ENCODE measurements around the gene ABCD4.
"Not testable (repeated sequence)": the region's sequence is repeated elsewhere in the genome, so short reads cannot be mapped to it uniquely, and the experiment has no call there.

ABCD4 gene

DNA sequence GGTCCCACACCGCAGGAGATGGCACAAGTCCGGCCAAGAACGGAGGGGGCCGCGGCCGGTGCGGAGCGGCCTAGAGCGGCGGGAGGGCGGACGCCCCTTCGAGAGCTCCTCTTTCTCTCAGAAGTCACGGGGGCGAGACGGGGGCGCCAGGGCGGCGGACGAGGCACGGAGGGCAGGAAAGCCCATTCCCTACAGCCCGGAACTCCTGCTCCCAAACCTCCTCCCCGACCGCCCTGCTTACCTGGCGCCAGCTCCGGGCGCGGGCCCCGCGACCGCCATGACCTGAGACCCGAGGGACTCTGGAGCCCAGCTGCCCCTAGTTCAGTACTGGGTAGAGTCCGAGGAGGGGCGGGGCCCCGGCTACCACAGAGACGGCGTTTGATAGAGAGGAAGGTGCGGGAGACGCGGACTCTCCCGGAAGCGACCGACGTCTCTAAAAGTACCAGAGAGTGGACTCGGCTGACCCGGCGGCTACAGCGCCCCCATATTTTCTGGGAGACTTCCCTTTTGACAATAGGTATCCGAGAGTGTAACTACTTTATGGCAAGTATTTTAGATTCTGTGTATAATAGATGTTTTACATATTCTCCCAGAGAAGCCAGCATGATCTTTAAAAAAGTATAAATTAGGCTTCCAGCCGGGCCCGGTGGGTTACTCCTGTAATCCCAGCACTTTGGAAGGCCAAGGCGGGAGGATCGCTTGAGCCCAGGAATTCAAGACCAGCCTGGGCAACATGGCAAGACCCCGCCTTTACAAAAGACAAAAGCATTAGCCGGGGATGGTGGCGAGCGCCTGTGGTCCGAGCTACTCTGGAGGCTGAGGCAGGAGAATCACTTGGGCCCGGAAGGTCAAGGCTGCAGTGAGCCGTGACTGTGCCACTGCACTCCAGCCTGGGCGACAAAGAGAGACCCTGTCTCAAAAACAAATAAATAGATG is at the start of gene ABCD4:
TSS of gene ABCD4 (minus strand) at position 301 of the 936 bp plus-strand sequence. CDS start at position 279, 22 bp downstream.
- peak; percentile 69 for DNase-seq (ENCODE audit: low spot score)

DNA sequence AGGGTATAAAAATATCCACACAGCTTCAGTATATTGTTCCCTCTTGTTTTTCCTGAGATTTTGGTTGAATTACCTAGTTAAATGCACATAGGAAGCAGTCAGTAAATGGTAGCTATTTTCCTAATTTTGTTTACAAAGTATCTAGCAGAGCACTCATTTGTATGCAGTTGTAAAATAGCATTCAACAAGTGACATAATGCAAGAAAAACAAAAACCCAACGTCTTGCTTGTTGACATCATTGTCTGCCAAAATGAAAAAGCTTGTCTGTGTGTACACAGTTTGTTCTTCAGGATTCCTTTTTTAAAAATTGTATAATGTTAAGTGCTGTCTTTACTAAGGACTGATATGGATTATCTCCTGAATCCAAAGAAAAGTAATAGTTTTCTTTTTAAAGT is 48.2 kb upstream of the ABCD4 start:
- DNase-seq (ENCODE audit: low spot score), result no peak

DNA sequence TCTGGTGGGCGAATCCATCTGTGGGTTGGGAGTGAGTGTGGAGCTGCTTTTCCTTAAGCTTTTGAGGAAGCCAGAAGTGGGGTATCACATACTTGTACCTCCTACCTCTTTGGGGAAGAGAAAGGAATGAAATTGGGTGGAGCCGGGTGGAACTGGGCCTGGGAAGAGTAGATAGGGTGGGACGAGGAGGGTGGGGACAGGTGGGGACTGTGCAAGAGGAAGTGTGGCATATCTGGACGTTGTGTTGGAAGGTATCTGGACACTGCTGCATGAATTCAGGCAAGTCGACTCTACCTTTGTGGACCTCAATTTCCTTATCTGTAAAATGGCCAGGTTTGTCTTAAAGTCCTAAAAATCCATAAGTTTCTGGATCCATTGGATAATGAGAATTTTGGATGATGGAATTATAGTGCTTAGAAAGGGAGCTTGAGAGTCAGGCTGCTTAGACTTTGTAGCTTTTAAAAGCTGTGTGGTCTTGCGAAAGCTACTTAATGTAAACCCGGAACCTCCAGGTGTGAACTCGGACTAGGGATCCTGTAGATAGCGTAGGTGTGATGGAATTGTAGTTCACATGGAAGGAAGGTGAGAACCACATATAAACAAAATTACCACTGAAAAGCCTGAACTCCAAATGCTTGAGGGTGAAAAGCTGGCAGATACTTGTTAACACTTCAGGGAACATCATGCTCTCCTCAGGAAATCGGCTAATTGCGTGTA is 47.6 kb upstream of the ABCD4 start:
- no peak for DNase-seq (ENCODE audit: low spot score)

DNA sequence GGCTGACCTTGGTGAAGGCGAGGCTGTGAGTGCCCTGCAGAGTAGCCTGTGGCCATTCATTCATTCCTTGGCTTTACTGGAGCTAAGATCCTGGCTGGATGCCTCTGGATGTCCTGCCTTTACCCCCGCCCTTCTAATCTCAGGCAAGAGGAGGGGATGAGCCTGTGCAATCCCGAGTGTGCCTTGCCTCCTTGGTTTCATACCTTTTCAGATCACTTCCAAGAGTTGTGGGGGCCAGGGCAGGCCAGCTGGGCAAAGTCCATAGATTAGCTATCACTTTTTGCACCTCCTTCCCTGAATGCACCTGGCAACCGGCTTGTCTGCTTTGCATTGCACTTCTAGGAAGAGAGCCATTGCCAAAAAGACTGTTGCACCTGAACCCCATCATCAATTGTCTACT is 47.0 kb upstream of the ABCD4 start:
- no peak for DNase-seq (ENCODE audit: low spot score)

DNA sequence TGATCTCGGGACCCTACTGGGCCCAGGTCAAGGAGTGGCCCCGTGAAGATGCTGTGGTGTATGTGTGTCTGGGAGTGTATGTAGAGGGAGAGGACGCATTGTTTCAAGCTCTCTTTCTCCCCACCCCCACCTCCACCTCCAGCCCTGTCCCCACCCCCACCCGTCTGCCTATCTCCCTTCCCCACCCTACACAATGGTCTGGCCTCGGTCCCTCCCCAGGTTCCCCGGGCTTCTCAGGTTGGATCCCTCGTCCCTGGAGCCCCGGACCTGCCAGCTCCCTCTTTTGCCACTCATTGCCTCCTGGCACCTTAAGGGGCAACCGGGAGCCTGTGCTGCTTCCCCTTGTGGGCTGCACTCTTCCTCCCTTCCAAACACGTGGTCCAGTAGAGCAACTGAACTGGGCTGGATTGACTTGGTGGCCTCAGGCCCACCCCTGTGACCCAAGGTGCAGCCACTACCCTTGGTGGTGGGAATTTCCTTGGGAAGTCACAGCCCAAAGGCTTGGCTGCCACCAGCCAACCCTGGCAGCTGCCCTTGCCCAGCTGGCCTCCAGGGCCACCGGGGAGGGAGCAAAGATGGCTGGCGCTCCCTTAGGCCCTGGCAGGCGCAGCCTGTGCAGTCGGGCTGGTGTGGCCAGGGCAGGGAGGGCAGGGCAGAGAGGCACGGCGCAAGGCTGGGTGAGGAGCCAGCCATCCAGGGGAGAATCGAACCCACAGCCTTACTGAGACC is 46.2 kb upstream of the ABCD4 start:
- DNase-seq (ENCODE audit: low spot score), result no peak

DNA sequence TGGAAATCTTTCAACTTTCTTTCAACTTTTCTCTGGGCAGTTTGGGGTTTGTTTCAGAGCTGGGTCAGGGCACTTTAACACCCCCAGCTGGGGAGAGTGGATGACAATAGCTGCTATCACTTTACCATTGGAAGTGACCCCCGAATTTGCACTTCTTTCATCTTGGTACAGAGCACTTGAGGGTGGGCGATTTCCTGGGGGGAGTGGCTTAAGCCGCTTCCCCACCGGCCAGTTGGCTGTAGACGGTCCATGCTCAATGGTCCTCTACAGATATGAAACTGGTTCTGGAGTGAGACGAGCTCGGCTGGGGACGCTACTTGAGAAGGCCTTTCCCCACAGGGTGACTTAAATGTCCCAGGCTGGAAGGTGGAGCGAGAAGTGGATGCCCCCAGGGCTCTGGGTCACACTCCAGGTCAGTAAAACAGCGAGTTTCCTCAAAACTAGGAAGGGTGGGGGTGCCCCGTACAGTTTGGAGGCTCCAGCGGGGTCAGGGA is 45.6 kb upstream of the ABCD4 start, which contains the start of gene VRTN:
TSS of gene VRTN (plus strand) at position 231 of the 494 bp plus-strand sequence. CDS start 8,313 bp downstream, outside the sequence.
- no peak for DNase-seq (ENCODE audit: low spot score)

DNA sequence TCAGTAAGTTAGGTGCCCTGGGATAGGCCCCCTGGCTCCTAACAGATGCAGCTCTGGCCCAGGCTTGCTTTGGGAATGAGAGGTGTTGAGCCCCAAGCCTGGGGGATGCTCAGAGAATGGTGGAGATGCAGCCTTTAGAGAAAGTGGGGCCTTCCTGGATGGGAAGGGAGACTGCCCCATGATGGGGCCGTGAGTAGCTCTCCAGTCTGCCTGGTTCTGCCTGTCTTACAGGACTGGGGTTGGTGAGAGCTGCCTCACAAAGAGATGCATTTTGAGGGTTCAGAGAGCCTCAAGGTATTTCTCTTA is 45.0 kb upstream of the ABCD4 start:
- no peak for DNase-seq (ENCODE audit: low spot score)

DNA sequence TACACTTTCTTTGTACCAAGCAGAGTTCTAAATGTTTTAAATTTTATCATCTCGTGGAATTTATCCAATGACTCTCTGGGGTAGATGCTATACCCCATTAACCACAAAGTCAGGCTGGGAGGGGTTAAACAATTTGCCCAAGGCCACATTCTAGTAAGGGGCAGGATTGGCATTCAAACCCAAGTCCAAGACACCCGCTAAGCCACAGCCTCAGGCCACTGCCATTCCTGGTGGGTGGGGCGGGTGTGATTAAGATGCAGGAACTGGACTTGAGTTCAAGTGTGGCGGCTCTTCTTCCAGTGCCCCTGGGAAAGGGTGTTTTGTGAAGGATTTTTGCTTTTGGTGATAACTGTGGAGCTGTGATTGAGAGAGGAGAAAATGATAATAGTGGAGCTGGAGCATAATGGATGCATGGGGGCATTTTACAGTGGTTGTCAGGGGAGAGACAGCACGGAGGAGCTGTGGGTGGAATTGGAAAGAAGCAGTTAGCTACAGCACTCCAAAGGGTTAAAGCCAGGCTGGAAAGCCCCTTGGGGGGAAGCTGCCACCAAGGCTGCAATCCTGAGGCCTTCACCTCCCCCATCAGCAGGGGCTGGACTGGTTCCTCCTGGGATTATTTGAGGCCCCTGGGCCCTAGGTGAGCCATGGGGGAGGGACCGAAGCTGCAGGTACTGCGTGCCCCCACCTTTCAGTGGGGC is 44.5 kb upstream of the ABCD4 start:
- DNase-seq (ENCODE audit: low spot score), result no peak

DNA sequence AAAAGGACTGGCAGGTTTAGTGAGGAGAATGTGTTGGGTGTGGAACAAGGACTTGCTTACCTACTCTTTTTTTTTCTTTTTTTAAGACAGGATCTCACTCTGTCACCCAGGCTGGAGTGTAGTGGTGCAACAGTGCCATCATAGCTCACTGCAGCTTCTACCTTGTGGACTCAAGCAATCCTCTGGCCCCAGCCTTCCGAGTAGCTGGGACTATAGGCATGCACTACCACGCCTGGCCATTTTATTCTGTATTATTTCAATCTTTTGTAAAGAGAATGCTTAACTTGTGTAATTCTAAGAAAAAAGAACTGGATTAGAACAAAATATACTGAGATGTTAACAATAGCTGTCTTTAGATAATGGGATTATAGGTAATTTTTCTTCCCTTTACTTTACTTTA is 43.6 kb upstream of the ABCD4 start:
- no peak for DNase-seq (ENCODE audit: low spot score)

DNA sequence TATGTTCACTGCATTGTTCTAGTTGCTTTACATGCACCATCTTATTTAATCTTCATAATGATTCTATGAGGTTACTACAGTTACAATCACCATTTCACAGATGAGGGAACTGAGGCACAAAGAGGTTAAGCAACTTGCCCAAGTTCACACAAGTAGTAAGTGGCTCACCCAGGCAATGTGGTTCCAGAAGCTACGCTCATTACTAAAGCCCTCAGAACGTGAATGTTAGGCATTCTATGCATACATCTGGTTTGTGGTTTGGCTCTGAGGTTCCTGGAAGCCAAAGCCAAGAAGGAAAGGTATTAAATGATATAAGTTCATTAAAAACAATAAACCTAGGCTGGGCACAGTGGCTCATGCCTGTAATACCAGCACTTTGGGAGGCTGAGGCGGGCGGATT is 31.2 kb upstream of the ABCD4 start:
- no peak for DNase-seq (ENCODE audit: low spot score)

DNA sequence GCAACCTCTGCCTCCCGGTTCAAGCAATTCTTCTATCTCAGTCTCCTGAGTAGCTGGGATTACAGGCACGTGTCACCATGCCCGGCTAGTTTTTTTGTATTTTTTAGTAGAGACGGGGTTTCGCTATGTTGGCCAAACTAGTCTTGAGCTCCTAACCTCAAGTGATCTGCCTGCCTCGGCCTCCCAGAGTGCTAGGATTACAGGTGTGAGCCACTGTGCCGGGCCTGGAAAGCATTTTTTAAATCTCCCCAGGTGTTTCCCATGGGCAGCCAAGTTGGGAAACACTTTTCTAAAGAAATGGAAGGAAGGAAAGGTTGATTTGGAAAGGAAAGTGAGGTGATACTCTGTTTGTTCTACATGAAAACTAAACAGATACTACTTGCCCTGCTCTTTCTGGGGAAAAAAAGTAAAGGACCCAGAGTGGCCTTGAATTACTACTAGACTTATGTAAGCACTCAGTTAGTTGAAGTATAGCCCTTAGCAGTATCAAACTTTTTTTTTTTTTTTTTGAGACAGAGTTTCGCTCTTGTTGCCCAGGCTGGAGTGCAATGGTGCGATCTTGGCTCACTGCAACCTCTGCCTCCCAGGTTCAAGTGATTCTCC is 27.3 kb upstream of the ABCD4 start:
- not testable (repeated sequence) for DNase-seq (ENCODE audit: low spot score)

DNA sequence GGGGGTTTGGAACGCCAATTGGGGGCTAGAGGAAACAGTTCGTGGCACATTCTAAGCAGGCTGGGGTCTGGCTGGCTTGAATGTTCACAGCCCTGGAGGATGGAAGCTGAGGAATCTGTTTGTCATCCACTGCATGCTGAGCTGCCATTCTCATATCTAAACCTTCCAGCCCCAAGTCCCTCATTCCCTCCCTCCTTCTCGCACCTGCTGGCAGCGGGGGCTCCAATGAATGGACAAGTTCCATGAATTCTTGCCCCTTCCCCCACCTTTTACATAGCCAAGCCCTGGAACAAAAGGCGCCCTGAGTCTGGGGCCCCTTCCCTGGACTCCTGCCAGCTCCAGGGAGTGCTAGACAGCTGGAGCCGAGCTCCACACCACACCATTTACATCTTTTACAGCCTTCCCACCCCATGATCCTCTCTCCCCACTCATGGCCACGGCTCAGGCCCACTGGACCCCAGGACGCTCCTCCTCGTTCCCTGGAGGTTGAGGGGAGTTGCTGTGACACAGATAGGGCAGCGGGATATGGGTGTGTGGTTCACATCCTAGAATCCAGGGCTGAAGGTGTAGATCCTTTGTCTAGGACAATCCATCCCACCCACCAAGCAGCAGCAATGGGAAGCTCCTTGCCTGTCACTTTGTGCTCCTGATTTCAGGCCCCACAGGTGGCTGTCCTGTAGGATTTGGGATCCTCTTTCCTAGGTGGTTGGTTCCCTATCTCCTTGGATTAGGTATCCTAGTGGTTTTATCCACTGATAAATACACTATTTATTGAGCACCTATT is 23.8 kb upstream of the ABCD4 start:
- no peak for DNase-seq (ENCODE audit: low spot score)

DNA sequence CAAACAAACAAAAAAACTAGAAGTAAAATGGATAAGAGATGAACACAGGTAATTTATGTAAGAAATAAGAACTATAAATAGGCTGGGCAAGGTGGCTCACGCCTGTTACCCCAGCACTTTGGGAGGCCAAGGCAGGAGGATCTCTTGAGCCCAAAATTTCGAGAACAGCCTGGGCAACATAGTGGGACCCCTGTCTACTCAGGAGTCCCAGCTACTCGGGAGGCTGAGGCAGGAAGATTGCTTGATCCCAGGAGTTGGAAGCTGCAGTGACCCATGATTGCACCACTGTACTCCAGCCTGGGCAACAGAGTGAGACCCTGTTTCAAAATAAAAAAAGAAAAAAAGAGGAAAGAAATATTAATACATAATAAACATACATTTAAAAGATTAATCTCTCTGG is 22.7 kb upstream of the ABCD4 start:
- DNase-seq (ENCODE audit: low spot score), result no peak

DNA sequence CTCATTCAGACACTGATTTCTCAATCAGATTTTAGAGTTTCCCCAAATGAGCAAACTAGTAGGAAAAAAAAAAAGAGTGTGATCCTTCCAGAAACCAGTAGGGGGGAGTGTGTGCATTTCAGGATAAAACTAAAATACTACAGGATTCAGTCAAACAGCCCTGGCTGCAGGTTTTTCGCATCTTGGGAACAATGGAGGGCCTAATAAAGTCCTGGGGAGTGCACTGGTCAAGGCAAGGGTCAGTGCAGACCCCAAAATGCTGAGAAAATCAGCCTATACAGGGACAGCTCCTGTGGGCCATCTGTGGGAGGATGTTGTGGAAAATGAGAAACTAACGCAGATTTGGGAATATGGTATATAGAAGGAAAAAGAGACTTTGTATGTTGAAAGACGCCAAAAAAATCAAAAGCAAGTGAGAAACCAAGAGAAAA is 22.2 kb upstream of the ABCD4 start:
- DNase-seq (ENCODE audit: low spot score), result peak; percentile 55

DNA sequence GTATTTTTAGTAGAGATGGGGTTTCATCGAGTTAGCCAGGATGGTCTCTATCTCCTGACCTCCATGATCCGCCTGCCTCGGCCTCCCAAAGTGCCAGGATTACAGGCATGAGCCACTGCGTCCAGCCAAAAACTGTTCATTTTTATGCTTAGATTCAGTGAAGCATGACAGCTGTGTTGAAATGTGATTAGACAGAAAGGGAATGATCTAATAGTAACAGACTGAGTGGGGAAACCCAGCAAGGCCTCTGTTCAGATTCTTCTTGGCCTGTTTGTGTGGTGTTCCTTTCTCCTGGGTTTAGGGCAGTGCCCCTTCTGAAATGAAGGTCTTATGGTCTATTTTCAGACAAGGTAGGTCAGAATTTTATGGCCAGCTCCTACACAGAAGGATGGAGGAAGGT is 11.8 kb upstream of the ABCD4 start:
- no peak for DNase-seq (ENCODE audit: low spot score)

DNA sequence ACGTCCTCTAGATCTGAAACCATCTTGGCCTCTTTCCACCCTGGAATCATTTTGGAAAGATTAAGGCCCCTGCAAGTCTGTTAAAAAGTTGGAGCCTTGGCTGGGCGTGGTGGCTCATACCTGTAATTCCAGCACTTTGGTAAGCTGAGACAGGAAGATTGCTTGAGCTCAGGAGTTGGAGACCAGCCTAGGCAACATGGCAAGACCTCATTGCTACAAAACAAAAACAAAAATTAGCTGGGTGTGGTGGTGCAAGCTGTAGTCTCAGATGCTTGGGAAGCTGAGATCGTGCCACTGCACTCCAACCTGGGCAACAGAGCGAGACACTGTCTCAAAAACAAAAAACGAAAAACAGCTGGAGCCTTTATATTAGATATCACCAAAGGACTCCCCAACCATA is 10.9 kb upstream of the ABCD4 start:
- DNase-seq (ENCODE audit: low spot score), result no peak

DNA sequence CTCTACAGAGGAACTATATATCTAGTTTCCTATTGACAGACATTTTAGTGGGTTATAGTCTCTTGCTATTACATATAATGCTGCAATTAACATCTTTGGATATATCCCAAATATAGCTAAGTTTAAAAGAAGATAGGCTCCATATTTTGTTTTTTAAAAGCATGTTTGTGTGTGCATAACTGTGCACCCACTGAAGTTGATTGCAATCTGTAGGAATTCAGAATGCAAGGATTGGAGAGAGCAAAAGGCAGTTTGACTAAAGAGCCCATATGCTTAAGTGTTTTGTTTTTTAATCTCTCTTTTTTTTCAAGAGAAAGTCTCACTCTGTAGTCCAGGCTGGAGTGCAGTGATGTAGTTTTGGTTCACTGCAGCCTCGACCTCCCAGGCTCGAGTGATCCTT is 9.4 kb upstream of the ABCD4 start:
- DNase-seq (ENCODE audit: low spot score), result no peak

DNA sequence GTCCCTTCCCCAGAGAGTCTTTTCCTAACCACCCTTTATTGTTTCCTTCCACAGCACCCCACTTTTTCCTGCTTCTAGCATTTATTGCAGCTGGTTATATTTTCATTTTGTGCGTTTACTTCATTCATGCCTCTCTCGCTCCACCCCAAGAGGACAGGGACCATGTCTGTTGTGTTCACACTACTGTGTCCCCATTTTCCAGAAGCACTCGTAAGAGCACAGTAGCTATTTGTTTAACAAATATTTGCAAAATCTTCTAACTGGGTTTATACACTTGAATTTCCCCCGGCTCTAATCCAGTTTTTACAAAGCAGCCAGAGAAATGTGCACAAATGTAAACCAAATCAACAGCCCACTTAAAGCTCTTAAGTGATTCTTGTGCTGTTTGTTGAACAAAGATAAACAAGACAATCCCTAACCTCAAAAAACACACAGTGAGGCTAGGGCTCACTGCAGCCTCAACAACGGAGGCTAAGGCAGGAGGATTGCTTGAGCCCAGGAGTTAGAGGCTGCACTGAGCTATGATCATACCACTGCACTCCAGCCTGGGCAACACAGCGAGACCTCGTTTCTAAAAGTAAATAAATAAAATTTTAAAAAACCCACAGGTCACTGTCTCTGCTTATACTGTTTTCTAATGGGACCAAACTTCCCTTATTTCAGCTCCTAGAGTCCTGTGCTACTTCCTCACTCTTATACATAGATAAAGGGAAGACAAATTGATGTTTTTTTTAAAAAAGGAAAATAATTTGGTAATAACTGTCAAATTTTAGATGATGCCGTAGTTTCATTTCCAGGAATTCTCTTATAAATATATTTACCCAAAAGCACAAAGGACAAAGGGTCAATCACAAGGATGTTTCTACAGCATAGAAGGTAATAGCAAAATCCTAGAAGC is 6.6 kb upstream of the ABCD4 start:
- DNase-seq (ENCODE audit: low spot score), result no peak

DNA sequence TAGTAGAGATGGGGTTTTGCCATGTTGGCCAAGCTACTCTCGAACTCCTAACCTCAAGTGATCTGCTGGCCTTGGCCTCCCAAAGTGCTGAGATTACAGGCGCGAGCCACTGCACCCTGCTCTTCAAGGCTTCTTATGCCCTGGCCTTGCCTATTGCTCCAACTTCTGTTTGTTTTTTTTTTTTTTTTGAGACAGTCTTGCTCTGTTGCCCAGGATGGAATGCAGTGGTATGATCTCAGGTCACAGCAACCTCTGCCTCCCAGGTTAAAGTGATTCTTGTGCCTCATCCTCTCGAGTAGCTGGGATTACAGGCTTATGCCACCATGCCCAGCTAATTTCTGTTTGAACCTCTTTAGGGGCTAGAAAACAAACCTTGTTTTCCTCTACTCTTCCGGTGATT is 6.0 kb upstream of the ABCD4 start:
- DNase-seq (ENCODE audit: low spot score), result no peak

Measured in HuH-7.5 (cell line).